HG03565 (cell line): Measurements from ENCODE around the gene PPP2R5C.

Experiments
- ATAC-seq: cut with Tn5 transposase; IDR thresholded peaks from one replicate; pipeline ENCODE4 v1.9.1; 2021; ENCODE audit warnings: mild to moderate bottlenecking, moderate library complexity; ENCODE audit not compliant: unreplicated experiment

PPP2R5C gene

GRCh38 chr14:101882141-101882935 lies 120.8 kb downstream of the PPP2R5C start:
- ATAC-seq: no peak

DNA sequence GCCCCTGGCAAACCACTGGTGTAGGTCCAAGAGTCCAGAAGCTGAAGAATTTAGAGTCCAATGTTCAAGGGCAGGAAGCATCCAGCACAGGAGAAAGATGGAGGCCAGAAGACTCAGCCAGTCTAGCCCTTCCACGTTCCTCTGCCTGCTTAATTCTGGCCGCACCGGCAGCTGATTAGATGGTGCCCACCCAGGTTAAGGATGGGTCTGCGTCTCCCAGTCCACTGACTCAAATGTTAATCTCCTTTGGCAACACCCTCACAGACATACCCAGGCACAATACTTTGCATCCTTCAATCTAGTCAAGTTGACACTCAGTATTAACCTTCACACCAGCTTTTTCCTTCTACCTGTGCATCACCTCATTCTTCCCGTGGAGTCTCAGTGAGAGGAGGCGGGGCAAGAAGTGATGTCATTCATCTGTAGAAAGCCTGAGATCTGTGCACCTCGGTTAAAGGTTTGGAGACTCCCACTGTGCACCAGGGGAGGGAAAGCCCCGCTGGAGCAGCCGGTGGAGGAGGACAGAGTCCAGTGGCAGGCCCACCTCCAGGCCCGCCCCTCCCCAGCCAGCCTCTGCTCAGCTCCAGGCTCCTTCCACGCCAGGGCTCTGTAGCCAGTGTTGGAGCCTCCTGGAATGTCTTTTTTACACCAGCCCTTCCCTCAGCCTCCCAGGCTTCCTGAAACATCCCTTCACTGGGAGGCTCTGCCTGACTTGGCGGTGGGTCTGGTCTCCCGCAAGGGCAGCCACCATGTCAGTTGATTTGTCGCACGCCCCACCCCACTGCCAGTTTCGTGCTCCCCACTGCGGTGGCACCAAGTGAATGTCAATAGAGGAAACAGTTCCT lies 122.8 kb downstream of the PPP2R5C start:
- ATAC-seq: no peak

- no peak for ATAC-seq
Observed at GRCh38 chr14:101884934-101885576, 123.5 kb downstream of the PPP2R5C start.

DNA sequence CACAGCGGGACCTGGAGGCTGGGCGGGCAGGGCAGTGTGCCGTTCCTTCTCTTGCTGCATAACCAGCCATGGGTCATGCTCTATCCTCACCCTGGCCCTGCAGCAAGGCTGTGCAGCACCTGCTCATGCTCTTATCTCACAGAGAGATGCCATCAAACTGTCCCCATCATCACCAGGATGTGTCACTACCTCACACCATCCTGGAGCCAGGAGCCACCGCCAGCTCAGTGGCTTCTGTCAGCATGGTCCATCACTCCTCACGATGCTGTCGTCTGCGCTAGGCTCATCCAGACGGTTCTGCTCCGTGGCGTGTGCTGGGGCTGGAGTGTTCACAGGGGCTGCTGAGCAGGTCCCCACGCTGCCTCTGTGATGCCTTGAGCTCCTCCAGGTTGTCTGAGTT lies 125.7 kb downstream of the PPP2R5C start:
- ATAC-seq: no peak

DNA sequence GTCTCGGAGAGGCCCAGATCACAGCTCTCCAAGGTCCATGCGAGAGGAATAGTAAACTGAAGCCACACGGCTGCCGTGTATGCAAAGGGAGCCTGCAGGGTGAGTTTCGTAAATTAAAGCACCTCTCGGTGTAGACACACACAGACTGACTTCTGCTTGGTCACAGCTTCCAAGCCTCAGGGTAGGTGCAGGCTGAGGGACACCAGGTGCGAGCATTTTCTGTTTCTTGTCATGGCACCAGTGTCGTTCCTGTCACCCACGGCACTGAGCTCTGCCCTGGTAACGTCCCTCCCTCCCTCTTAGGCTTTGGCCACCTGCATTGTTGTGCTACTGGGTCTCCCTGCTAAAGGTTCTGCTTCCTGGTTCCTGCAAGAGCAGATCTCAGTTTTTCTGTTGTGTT lies 126.7 kb downstream of the PPP2R5C start:
- no peak for ATAC-seq

- ATAC-seq: no peak
Observed at GRCh38 chr14:101889366-101889765, 127.9 kb downstream of the PPP2R5C start.

DNA sequence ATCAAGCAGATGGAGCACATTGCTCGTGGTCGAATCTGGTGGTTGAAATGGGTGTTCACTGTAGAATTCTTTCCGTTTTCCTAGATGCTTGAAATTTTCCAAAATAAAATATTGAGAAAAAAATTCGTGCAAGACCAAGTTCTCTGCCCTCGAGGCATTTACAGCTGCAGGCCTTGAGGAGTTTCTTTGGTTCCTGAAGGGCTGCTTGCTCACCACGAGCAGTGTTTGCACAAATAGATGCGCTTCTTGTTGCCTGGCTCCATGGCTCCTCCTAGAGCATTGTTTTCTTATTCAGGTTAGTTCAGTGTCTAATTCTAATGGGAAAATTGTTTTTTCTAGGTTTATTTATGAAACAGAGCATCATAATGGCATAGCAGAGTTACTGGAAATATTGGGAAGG lies 128.4 kb downstream of the PPP2R5C start:
- ATAC-seq: no peak

- ATAC-seq: no peak
Observed at GRCh38 chr14:101891471-101891870, 130.0 kb downstream of the PPP2R5C start.

DNA sequence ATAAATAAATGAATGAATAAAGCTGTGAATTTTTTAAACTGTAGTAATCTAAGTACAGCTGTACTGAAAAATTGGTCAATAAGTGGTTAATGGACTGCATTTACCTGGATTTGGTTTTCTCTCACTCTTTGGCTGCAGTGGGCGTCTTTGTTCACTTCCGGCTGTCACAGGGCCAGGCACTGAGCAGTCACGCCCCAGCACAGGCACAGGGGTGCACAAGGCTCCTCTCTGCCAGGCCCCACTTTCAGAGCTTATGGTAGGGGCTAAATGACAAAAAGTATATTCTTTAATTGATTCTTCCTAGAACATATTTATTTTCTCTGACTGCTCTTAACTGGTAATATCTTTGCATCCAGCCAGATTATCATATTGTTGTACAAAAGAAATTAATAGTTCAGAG lies 132.2 kb downstream of the PPP2R5C start:
- no peak for ATAC-seq

DNA sequence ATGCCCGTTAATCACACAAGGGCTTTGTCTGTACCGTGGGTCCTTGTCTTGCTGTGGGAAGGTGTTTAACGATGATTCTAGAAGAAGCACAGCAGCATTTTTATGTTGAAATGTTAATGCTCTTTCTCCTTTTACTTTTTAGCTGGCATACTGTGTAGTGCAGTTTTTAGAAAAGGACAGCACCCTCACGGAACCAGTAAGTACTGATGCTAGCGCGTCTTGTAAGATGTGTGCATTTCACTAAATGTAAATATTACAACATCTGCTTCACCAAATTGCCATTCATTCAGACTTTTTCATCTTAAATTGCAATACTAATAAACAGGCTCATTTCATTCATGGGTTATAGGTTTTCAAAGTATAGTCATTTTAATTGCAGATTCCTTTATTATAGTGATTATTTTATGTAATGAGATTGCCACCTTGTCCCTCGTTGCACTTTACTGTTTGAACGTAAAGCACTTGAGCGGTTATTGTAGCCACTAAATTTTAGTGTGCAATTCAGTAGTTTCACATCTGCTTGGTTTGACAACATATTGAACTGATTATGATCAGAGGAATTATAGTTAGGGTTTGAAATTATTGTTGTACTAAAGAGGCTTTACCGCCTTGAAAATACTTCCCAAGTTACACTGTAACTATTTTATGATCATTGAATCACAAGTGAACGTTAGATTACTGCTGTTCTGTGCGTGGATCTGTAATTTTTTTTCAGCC lies 133.0 kb downstream of the PPP2R5C start:
- no peak for ATAC-seq

DNA sequence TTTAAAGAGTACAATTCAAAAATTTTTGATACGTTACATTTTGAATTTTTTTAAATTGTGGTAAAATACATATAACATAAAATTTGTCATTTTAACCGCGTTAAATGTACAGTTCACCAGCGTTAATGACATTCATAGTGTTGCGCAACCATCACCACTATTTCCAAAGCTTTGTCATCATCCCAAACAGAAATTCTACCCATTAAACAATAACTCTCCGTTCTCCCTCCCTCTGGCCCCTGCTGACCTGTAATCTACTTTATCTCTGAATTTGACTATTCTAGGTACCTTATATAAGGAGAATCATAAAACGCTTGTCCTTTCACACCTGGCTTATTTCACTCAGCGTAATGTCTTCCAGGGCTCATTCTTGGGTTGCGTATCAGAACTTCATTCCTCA lies 133.7 kb downstream of the PPP2R5C start:
- no peak for ATAC-seq

DNA sequence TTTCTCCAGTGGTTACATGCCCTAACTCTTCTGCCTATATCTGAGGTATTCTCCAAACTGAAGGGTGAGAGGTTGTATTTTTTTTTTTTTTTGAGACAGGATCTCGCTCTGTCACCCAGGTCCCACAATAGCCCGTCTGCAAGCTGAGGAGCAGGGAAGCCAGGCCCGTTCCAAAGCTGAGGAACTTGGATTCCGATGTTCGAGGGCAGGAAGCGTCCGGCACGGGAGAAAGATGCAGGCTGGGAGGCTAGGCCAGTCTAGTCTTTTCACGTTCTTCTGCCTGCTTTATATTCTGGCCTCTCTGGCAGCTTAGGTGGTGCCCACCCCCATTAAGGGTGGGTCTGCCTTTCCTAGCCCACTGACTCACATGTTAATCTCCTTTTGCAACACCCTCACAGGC lies 135.8 kb downstream of the PPP2R5C start:
- ATAC-seq: no peak

DNA sequence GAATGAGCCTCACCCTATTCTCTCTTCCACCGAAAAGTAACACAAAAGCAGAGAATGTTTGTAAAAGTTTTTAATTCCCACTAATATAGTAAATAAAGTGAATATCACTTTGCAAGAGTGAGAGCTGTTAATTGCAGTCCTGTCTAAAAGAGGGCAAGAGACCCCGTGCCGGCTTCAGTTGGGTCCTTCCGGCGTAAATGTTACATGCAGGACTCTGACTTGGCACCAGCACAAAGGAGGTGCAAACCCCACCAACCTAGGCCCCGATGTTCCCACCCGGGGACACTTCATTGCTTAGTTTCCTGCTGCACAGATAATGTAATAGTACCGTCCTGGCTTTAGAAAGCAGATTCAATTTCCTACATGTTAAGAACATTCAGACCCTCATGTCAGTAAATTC lies 136.9 kb downstream of the PPP2R5C start:
- ATAC-seq: no peak

DNA sequence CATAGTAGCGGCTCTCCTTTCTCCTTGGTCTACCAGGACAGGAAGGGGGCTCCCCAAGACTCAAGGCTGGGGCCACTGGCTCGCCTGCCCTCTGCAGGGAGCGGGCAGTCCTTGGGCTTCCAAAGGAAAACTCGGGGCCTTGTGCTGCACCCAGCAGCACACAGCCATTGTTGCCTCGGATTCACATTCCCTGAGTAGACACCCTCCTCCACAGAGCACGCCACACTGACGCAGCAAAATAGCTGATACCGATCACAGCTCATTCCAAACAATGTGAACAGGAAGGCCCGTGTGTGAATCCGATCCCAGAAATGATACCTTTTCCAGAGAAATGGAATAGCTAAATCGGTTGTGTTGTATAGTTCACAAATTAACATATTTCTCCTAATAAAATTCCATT lies 137.8 kb downstream of the PPP2R5C start:
- ATAC-seq: no peak

GRCh38 chr14:101900253-101900652 lies 138.7 kb downstream of the PPP2R5C start:
- no peak for ATAC-seq

DNA sequence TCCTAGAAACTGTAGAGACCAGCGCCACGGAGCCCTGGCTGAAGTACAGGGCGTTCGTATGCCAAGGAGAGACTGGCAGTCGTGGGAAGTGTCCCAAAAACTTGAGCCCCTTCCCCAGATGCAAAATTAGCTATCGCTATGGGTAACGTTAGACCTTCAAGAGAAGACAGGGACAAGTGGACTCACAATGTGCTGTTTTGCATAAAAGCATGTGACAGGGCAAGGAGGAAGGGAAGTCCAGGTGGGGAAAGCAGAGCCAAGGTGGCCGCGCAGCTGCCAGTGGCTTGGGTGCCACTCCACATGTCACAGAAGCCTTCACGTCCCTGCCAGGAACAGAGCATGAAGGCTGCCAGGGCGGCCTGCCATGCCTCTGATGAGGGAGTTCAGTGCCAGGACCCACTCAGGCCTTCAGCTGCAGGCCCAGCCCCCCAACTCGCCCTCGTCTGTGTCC lies 141.6 kb downstream of the PPP2R5C start:
- no peak for ATAC-seq

DNA sequence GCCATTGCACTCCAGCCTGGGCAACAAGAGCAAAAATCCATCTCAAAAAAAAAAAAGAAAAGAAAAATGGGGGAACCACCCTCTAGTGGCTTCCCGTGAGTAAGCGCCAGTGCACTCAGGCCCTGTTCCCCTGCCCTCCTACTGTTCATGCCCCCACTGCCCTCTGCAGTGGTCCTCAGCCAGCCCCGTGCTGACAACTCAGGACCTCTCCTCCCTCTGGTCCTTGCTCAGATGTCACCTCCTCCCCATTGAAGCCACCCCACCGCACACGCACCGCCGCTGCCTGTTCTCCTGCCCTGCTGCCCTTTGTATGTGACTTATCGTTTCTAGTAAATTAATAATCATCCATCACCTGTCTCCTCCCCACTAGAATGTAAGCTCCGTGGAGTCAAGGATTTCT lies 144.1 kb downstream of the PPP2R5C start:
- no peak for ATAC-seq

DNA sequence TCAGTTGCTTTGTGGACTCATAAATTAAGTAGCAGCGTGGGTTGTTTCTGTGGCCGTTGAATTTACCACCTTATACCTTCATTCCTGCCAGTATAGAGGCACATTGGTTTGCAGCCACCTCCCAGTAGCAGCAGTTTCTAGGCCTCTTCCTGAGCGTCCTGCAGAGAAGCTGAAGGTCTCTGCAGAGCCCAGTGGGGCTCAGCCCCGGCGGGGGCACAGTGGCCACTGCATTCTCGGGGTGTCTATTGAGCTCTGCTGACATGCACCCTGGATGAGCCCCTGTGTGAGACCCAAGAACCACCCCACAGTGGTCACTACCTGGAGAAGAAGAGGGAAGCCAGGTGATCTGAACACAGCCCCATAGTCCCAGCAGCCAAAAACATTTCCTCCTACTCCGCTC lies 145.1 kb downstream of the PPP2R5C start:
- ATAC-seq: no peak

DNA sequence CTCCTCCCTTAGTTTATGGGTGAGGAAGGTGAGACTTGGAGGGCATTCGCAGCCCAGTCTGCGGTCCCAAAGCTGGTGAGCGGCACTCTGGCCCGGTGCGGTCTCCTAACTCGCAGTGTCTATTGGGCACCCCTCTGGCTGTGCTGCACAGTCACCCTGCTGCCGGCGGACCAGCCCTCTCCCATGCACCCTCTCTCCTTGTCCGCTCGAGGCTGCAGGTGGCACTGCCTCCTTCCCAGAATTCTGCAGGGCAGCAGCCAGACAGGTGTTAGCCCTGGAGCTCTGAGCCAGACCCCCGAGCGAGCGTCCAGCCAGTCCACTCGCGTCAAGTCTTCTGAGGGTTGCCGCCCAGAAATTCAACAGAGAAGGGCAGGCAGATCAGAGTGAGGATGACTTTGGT lies 146.1 kb downstream of the PPP2R5C start:
- ATAC-seq: no peak

GRCh38 chr14:101908795-101909194 lies 147.3 kb downstream of the PPP2R5C start:
- no peak for ATAC-seq
